Upper lobe of left lung (tissue), 6 donors: ENCODE results near the gene GULP1. TPM values are rescaled to one million over a fixed set of nuclear protein-coding genes. Genes with fewer than 3 reads are reported as not detected.

Source experiments
- ATAC-seq, 2 donors: fragments of 200-7000 bp; cut with Tn5 transposase; one replicate each; pipeline ENCODE4 v1.9.1; 2022; ENCODE audit warnings: mild to moderate bottlenecking in 2 of 2, moderate library complexity in 2 of 2; ENCODE audit not compliant: low FRiP score in 2 of 2
- DNase-seq, 2 donors: peaks; one replicate each; pipeline ENCODE4 v3.0.0-alpha.2; 2019 to 2020
- H3K27ac ChIP-seq, 4 donors: fragments of 200-600 bp; sonication (generic); one replicate each; pipeline ENCODE4 v1.5.1; 2016 to 2019
- H3K27me3 ChIP-seq, 4 donors: fragments of 200-600 bp; sonication (generic); one replicate each; pipeline ENCODE4 v1.5.1; 2017 to 2019
- H3K36me3 ChIP-seq, 4 donors: fragments of 200-600 bp; sonication (generic); one replicate each; pipeline ENCODE4 v1.5.1; 2016 to 2019
- H3K4me1 ChIP-seq, 4 donors: fragments of 200-600 bp; sonication (generic); one replicate each; pipeline ENCODE4 v1.5.1; 2018 to 2019
- H3K4me3 ChIP-seq, 4 donors: fragments of 200-600 bp; sonication (generic); one replicate each; pipeline ENCODE4 v1.5.1; 2017 to 2019; ENCODE audit warnings: mild to moderate bottlenecking in 2 of 4, moderate library complexity in 1 of 4
- H3K9me3 ChIP-seq, 4 donors: fragments of 200-600 bp; sonication (generic); one replicate each; pipeline ENCODE4 v1.5.1; 2018 to 2019
- EP300 ChIP-seq, 4 donors: sonication (generic); formaldehyde crosslinking; IDR thresholded peaks; one replicate each; pipeline ENCODE4 v1.5.1; 2017; ENCODE audit warnings: antibody characterized with exemption in 4 of 4, control low read depth in 2 of 4
- POLR2A ChIP-seq, 4 donors: fragments of 450-650 bp; IDR thresholded peaks; one replicate each; pipeline ENCODE4 v1.5.1; 2016 to 2017; ENCODE audit warnings: antibody characterized with exemption in 4 of 4, mild to moderate bottlenecking in 2 of 4
- POLR2AphosphoS5 ChIP-seq, 2 donors: sonication (generic); formaldehyde crosslinking; IDR thresholded peaks; one replicate each; pipeline ENCODE4 v1.5.1; 2017; ENCODE audit warnings: antibody characterized with exemption in 2 of 2
- WGBS, 2 donors: methylation state at CpG; one replicate each; pipeline ENCODE4 v1.1.5; 2017 to 2018; 5-methylcytosine and 5-hydroxymethylcytosine counted together
- total RNA-seq, 6 donors: library from RNA; depleted of rRNA in 4 of 6; stranded (reverse); fragments of >200 nt in 4 of 6; gene quantifications; one replicate each; pipeline versions ENCODE4 v1.1.0 to v1.2.1, GENCODE V29; 2016 to 2021
- TF ChIP-seq, protein P1 (sequence below), 6 experiments: fragments of 450-650 bp in 4 of 6; fragments of 200-600 bp in 2 of 6; sonication (generic) in 2 of 6; IDR thresholded peaks; one replicate each; pipeline ENCODE4 v1.5.1; 2016 to 2019; ENCODE audit warnings: antibody characterized with exemption in 6 of 6
- donor health status: DM: no; HTN: no; CAD: no; lungs with moderate emphysema.
- donor health status: DM: no; HTN: yes; CAD: no; lungs with severe emphysema.

The GULP1 gene
- total RNA-seq, 6 donors from 2014 or later: 12.5 to 71.2 (median 32.7) TPM

DNA sequence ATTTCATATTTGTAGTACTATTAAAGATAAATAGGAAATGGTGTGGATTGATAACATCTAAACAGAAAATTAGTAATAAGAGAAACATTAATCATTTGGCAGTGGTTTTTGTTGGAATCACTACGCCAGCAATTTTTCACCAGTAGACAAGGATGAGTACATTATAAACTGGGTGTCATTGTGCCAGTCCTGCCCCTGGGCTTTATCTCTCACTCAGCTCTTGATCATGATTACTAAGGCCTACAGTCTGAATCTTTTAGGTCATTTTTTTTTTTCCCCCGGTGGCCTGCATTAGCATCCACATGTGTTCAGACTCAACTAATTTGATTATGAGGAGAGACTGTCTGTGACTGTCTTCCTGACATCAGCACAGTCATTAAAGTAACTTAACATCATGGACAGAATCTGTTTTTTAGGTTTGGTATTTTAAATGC is 16.2 kb downstream of the GULP1 start:
- H3K9me3 ChIP-seq: no peaks in the 10 kb centered on the region
- no peak for DNase-seq
- H3K4me3 ChIP-seq: no peak overlapping the region
- WGBS, 2 donors: 69 to 79% methylated on average over 2 of the region's 2 CpGs
- no peak overlapping the region for H3K27ac ChIP-seq
- no peak for ATAC-seq
- TF ChIP-seq POLR2A (IDR thresholded peaks at IDR 0.05) (no peak), EP300 (IDR thresholded peaks at IDR 0.05) (no peak), POLR2AphosphoS5 (IDR thresholded peaks at IDR 0.05) (no peak)
- TF ChIP-seq, protein P1, sequence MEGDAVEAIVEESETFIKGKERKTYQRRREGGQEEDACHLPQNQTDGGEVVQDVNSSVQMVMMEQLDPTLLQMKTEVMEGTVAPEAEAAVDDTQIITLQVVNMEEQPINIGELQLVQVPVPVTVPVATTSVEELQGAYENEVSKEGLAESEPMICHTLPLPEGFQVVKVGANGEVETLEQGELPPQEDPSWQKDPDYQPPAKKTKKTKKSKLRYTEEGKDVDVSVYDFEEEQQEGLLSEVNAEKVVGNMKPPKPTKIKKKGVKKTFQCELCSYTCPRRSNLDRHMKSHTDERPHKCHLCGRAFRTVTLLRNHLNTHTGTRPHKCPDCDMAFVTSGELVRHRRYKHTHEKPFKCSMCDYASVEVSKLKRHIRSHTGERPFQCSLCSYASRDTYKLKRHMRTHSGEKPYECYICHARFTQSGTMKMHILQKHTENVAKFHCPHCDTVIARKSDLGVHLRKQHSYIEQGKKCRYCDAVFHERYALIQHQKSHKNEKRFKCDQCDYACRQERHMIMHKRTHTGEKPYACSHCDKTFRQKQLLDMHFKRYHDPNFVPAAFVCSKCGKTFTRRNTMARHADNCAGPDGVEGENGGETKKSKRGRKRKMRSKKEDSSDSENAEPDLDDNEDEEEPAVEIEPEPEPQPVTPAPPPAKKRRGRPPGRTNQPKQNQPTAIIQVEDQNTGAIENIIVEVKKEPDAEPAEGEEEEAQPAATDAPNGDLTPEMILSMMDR (IDR thresholded peaks at IDR 0.05): no peak
- no peaks in the 10 kb centered on the region for H3K36me3 ChIP-seq
- no peaks in the 10 kb centered on the region for H3K27me3 ChIP-seq
- no peaks in the 10 kb centered on the region for H3K4me1 ChIP-seq

DNA sequence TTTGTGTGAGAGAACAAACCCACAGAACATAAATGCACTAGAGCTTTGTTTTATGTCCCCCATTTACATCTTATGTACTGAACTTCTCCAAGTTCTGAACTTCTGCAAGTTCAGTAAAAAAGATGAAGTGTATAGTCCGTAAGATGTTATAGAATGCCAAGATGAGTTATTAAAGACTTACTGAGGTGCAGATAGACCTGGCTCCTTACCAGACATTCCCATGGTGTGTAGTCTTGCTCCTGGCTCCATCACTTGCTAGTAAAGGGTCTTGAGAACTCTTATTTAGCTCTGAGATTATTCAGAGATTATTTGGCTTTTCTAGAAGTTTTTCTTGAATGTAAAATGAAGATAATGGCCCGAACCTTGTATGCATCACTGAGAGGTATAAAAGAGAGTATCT is 16.8 kb downstream of the GULP1 start:
- no peak overlapping the region for H3K4me3 ChIP-seq
- H3K27me3 ChIP-seq: no peaks in the 10 kb centered on the region
- no peaks in the 10 kb centered on the region for H3K9me3 ChIP-seq
- no peaks in the 10 kb centered on the region for H3K4me1 ChIP-seq
- no peak for ATAC-seq
- H3K36me3 ChIP-seq: no peaks in the 10 kb centered on the region
- no peak overlapping the region for H3K27ac ChIP-seq
- whole genome bisulfite sequencing, 2 donors: 60 to 62% methylated on average over 2 of the region's 2 CpGs
- TF ChIP-seq EP300 (IDR thresholded peaks at IDR 0.05): no peak
- TF ChIP-seq POLR2AphosphoS5 (IDR thresholded peaks at IDR 0.05): no peak
- TF ChIP-seq, protein P1 (IDR thresholded peaks at IDR 0.05): no peak
- no peak for TF ChIP-seq POLR2A (IDR thresholded peaks at IDR 0.05)
- DNase-seq: no peak

DNA sequence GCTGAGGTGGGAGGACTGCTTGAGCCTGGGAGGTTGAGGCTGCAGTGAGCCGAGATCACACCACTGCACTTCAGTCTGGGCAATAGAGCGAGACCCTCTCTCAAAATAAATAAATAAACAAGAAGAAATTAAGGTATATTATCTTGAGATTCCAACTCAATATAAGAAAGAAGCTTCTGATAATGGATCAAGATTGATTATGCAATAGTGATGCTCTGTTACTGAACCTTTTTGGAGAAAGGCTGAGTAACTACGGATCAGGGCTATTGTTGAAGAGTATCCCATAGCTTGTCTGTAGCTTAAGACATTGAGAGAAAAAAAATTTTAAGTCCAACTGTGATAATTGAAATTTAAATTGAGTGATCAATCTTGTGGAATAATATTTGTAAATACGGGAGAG is 17.7 kb downstream of the GULP1 start:
- H3K4me3 ChIP-seq: no peak overlapping the region
- H3K4me1 ChIP-seq: no peaks in the 10 kb centered on the region
- ATAC-seq: no peak
- H3K36me3 ChIP-seq: no peaks in the 10 kb centered on the region
- H3K27ac ChIP-seq: no peak overlapping the region
- H3K9me3 ChIP-seq: no peaks in the 10 kb centered on the region
- DNase-seq: no peak
- 79 to 97% methylated on average over 4 of the region's 4 CpGs for WGBS, 2 donors
- H3K27me3 ChIP-seq: no peaks in the 10 kb centered on the region
- TF ChIP-seq POLR2AphosphoS5 (IDR thresholded peaks at IDR 0.05) (no peak), EP300 (IDR thresholded peaks at IDR 0.05) (no peak), POLR2A (IDR thresholded peaks at IDR 0.05) (no peak)
- TF ChIP-seq, protein P1 (IDR thresholded peaks at IDR 0.05): no peak

DNA sequence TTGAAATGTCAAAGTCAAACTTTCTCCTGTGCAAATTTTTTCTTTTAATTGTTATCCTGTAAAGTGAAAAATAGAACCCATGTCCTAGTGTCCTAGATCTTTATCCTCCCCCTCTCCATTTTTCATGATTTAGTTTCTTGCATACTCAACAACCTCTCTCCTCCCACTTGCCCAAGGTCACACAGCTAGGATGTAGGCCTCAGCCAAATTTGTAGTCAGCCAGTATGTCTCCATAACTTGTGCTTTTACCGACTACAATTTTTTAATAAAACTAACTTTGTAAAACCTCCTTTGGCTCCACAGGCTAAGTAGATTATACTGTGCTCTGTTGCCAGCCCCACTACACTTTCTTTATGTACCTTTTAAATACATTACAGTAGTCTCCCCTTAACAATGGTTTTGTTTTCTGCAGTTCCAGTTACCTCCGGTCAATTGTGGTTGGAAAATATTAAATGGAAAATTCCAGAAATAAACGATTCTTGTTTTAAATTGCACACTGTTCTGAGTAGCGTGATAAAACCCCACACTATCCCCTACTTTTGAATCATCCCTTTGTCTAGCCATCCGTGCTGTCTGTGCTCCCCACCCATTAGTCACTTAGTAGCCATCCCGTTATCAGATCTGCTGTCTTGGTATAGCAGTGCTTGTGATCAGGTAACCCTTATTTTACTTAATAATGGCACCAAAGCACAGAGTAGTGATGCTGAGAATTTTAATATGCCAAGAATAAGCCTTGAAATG is 22.8 kb downstream of the GULP1 start:
- H3K4me1 ChIP-seq: no peaks in the 10 kb centered on the region
- H3K27ac ChIP-seq: no peak overlapping the region
- no peaks in the 10 kb centered on the region for H3K27me3 ChIP-seq
- no peak for DNase-seq
- TF ChIP-seq POLR2AphosphoS5 (IDR thresholded peaks at IDR 0.05) (no peak), EP300 (IDR thresholded peaks at IDR 0.05) (no peak), POLR2A (IDR thresholded peaks at IDR 0.05) (no peak)
- TF ChIP-seq, protein P1 (IDR thresholded peaks at IDR 0.05): no peak
- ATAC-seq: no peak
- 88 to 92% methylated on average over 6 of the region's 6 CpGs for WGBS, 2 donors
- no peaks in the 10 kb centered on the region for H3K9me3 ChIP-seq
- no peaks in the 10 kb centered on the region for H3K36me3 ChIP-seq
- H3K4me3 ChIP-seq: no peak overlapping the region

DNA sequence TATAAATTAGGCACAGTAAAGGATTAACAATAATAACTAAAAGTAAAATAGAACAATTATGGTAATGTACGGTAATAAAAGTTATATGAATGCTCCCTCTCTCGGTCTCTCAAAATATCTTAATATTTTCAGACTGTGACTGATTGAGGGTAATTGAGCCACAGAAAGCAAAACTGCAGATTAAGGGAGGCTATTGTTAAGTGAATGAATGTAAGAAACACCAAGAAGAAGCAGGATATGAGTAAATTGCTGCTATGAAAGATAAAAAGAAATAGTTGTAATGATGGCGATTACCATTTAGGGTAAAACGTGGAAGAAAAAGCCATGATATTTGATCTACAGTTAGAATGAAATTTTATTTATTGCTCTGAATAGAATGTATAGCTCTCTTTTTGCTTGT is 24.1 kb downstream of the GULP1 start:
- 91 to 96% methylated on average over 4 of the region's 4 CpGs for WGBS, 2 donors
- H3K9me3 ChIP-seq: no peaks in the 10 kb centered on the region
- H3K4me1 ChIP-seq: no peaks in the 10 kb centered on the region
- no peaks in the 10 kb centered on the region for H3K27me3 ChIP-seq
- DNase-seq (no peak), ATAC-seq (no peak)
- H3K4me3 ChIP-seq: no peak overlapping the region
- no peaks in the 10 kb centered on the region for H3K36me3 ChIP-seq
- no peak overlapping the region for H3K27ac ChIP-seq
- TF ChIP-seq POLR2A (IDR thresholded peaks at IDR 0.05) (no peak), POLR2AphosphoS5 (IDR thresholded peaks at IDR 0.05) (no peak), EP300 (IDR thresholded peaks at IDR 0.05) (no peak)
- TF ChIP-seq, protein P1 (IDR thresholded peaks at IDR 0.05): no peak
